UCSD-AML1 (cell line): ENCODE results near the gene AKNA.

Experiments
- DNase-seq: peaks from one replicate; lab custom pipeline; 2025; ENCODE audit not compliant: unreplicated experiment; lab: John Stamatoyannopoulos, UW

Gene AKNA

GRCh38 chr9:114288193-114289091, 99.3 kb downstream of the AKNA start:
- DNase-seq: no peak

GRCh38 chr9:114287763-114288192, 100.0 kb downstream of the AKNA start:
- DNase-seq: no peak

GRCh38 chr9:114287001-114287762, 100.6 kb downstream of the AKNA start:
- no peak for DNase-seq

DNA sequence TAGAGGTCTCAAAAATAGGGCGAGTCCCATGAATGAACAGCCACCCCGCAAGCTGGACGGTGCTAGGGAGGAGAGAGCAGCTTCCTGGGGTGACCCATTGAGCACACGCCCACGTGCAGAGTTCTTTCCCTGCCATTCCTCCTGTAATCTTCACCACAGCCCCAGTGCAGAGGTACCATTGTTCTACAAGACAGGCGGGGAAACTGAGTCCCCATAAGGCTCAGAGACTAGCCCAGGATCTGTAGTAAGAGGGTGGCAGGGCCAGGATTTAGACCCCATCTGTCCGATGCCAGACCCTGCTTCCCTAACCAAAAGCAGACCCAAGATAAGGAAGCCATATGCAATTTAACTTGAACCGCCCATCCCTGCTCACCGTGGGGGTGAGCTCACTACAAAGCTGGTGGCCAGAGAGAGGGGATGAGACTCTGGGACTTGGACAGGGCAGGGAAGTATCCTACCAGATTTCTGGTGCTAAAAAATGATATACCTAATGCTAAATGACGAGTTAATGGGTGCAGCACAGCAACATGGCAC, 101.6 kb downstream of the AKNA start:
- no peak for DNase-seq

GRCh38 chr9:114285166-114285867, 102.5 kb downstream of the AKNA start:
- DNase-seq: no peak

DNA sequence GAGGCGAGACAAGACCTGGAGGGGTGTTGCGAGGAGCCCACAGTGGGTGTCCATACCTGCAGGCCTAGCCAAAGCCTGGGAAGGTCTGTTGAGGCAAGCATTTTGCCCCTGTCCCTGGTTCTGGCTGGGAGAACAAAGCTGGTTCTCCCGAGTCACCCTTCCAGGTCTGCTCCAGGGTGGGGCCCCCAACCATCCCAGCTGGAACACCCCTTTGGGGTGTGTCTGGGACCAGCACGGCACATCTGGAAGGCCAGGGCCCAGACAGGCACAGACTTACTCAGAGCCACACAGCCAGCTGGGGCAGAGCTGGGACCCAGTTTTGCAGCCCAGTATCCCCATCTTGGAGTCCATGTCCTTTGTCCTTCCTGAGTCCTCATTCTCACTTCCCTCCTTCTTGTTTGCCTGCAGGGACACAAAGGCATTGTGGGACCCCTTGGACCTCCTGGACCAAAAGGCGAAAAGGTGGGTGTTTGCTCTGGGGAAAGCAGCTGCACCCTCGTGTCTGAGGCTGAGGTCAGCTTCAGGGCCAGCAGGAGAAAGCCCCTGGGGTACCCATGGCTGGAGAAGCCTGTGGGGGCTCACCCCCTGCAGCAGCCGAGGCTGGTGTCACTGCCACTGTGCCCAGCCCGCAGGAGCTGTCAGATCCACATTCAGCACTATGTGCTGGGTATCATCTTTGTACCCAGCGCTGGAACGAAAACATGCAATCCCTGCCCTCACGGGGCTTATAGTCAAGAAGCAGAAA, 103.3 kb downstream of the AKNA start:
- DNase-seq: no peak
